BLaER1 treated with 17β-estradiol and CSF1 and Interleukin-3, amounts not matched to agents 10 nM and 100 nM (cell line): Measurements from ENCODE around the gene NOP10.

Experiments used
- H3K27ac ChIP-seq, 11 experiments: shearing (Covaris generic); formaldehyde crosslinking; 2 replicates each; pipeline ENCODE4 v1.8.1; 2022
- H3K27me3 ChIP-seq, 11 experiments: shearing (Covaris generic); formaldehyde crosslinking; 2 replicates each; pipeline ENCODE4 v1.8.1; 2022
- H3K36me3 ChIP-seq, 11 experiments: shearing (Covaris generic); formaldehyde crosslinking; 2 replicates each; pipeline ENCODE4 v1.8.1; 2022
- H3K4me1 ChIP-seq, 10 experiments: shearing (Covaris generic); formaldehyde crosslinking; 2 replicates each; pipeline ENCODE4 v1.8.1; 2022
- H3K4me2 ChIP-seq, 11 experiments: shearing (Covaris generic); formaldehyde crosslinking; 2 replicates each; pipeline ENCODE4 v1.8.1; 2022
- H3K4me3 ChIP-seq, 10 experiments: shearing (Covaris generic); formaldehyde crosslinking; 2 replicates each; pipeline ENCODE4 v1.8.1; 2022
- H3K9ac ChIP-seq, 11 experiments: shearing (Covaris generic); formaldehyde crosslinking; 2 replicates each; pipeline ENCODE4 v1.8.1; 2022
- H3K9me3 ChIP-seq, 11 experiments: shearing (Covaris generic); formaldehyde crosslinking; replicated peaks in 1 of 11; 2 replicates each; pipeline ENCODE4 v1.8.1; 2022
- H4K20me1 ChIP-seq, 11 experiments: shearing (Covaris generic); formaldehyde crosslinking; 2 replicates each; pipeline ENCODE4 v1.8.1; 2022
- Cebpa-rat ChIP-seq, 11 experiments: shearing (Covaris generic); IDR thresholded peaks; 2 replicates each; pipeline ENCODE4 v1.8.1; 2022

The NOP10 gene

DNA sequence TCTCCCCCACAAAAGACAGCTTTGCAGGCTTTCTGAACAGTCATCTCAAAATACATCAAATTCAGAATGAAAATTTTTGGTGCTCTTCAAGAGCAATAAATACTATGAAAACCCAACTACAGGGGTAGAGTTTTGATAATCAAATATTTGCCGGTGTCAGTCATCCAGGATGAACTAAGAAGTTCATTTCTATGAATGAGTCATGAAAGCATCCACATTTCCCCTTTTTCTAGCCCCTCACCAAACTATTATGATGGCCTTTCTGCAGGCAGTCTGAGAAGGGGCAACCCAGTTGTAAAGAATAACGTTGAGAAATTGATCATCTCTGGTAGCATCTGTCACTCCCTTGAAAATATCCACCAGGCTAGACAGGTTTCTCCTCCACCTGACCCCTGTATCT, 27.2 kb upstream of the NOP10 start:
- Histone ChIP-seq H4K20me1 (peaks cover 0 to 12% (median 11%) of the 10 kb centered on the region in 11 experiments; a peak in 15 of 22 replicates), H3K4me3 (no peak overlapping the region), H3K36me3 (peaks cover 0 to 10% (median 0%) of the 10 kb centered on the region in 11 experiments; a peak in 2 of 22 replicates), H3K4me1 (peaks cover 21 to 39% (median 35%) of the 10 kb centered on the region in 10 experiments), H3K9me3 (no peaks in the 10 kb centered on the region; a peak in 1 of 22 replicates), H3K9ac (no peak overlapping the region), H3K4me2 (peak overlapping the region in 6 of 11 experiments; percentile 4 to 45 (median 20); a peak in 10 of 22 replicates), H3K27me3 (no peaks in the 10 kb centered on the region), H3K27ac (no peak overlapping the region)
- no peak for TF ChIP-seq Cebpa-rat (IDR thresholded peaks at IDR 0.05)

DNA sequence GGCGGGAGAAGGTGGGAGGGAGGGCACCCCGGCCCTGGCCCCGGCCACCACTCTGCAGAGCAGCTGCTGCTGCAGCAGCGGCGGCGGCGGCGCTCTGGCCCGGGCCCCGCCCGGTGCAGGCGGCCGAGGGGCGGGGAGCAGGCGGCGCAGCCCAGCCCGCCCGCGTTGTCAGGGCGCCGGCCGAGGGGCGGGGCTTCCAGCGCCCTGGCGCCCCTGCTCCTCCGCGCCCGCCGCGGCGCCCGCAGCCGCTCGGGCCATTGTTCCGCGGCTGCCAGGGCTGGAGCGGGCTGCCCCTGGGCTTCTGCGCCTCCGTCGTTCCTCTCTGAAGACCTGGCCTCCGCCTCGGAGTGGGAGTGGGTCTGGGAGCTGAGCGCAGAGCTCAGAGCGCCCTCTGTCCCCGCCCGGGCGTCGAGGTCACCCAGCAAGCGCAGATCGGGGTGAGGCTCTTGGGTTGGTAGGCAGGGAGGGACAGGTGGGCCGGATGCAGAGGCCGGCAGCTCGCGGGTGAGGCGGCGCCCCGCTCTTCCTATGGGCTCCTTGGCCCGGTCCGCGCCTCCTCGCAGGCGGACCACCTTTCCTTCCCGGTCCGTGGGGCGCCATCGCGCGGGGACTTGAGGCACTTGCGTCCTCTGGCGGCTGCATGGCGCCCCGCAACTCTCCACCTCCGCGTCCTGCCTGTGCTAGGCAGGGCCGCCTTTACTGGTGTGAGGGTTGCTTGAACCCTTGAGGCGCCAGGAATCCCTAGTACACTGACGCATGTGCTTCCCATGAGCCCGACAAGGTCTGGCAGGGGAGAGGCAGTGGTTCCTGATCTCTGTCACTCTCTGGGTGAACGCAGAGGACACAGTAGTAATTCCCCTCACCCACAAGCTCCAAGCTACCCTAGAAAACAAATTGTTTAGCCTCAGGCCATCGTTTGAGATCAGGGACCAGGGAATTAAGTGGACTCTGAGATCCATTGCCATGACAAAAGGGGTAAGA, 24.5 kb upstream of the NOP10 start, which contains the start of gene LPCAT4:
Gene LPCAT4, minus strand, starts transcription at position 96 of the 981 bp plus-strand sequence. CDS start 96 bp downstream, outside the sequence.
- Histone ChIP-seq H3K27ac (peak within 1 kb of the TSS; percentile 80 to 97 (median 94)), H3K27me3 (no peaks in the 10 kb centered on the region), H3K36me3 (peaks cover 10 to 22% (median 17%) of the 10 kb centered on the region in 11 experiments; a peak in 21 of 22 replicates), H4K20me1 (peaks cover 0 to 28% (median 15%) of the 10 kb centered on the region in 11 experiments; a peak in 15 of 22 replicates), H3K9ac (peak within 1 kb of the TSS; percentile 84 to 98 (median 92)), H3K4me1 (peaks cover 40 to 66% (median 61%) of the 10 kb centered on the region in 10 experiments), H3K4me3 (peak within 1 kb of the TSS; percentile 71 to 93 (median 82)), H3K9me3 (no peaks in the 10 kb centered on the region; a peak in 1 of 22 replicates), H3K4me2 (peak within 1 kb of the TSS; percentile 83 to 99 (median 97))
- TF ChIP-seq Cebpa-rat (IDR thresholded peaks at IDR 0.05), result no peak

- Histone ChIP-seq H3K9me3 (no peaks in the 10 kb centered on the region), H3K9ac (peak overlapping the region; percentile 57 to 98 (median 92); a peak in 21 of 22 replicates), H3K27me3 (no peaks in the 10 kb centered on the region), H3K4me1 (peaks cover 43 to 72% (median 64%) of the 10 kb centered on the region in 10 experiments), H3K36me3 (peaks cover 15 to 32% (median 23%) of the 10 kb centered on the region in 11 experiments), H4K20me1 (peaks cover 0 to 28% (median 15%) of the 10 kb centered on the region in 11 experiments; a peak in 15 of 22 replicates), H3K4me2 (peak overlapping the region; percentile 83 to 99 (median 97)), H3K4me3 (peak overlapping the region; percentile 71 to 93 (median 82)), H3K27ac (peak overlapping the region in 9 of 11 experiments; percentile 27 to 97 (median 94); a peak in 16 of 22 replicates)
- no peak for TF ChIP-seq Cebpa-rat (IDR thresholded peaks at IDR 0.05)
Measured at GRCh38 chr15:34366271-34367065, 23.5 kb upstream of the NOP10 start.

DNA sequence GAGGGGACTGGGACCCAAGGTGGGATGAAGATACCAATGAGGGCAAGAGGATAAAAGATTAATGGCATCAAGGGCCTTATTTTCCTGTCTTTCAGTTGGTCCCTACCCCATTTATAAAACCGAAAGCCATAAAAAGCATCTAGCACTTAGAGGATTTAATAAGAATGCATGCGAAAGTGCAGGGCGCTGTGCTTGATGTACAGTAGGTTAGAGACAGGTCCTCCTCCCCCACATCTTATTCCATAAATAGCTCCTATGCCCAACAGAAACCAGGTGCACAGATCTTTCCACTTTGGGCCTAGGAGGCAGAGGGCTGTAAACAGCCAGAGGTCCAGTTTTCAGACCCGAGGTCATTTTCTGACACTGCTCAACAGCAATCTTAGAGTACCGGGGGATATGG, 22.9 kb upstream of the NOP10 start:
- peak overlapping the region in 9 of 11 experiments; percentile 27 to 97 (median 60); a peak in 15 of 22 replicates for H3K27ac ChIP-seq
- peak overlapping the region; percentile 71 to 93 (median 82) for H3K4me3 ChIP-seq
- H3K27me3 ChIP-seq, result no peaks in the 10 kb centered on the region
- TF ChIP-seq Cebpa-rat (IDR thresholded peaks at IDR 0.05), result no peak
- no peaks in the 10 kb centered on the region for H3K9me3 ChIP-seq
- H3K9ac ChIP-seq, result peak overlapping the region; percentile 57 to 98 (median 88); a peak in 21 of 22 replicates
- H3K4me1 ChIP-seq, result peaks cover 43 to 72% (median 64%) of the 10 kb centered on the region in 10 experiments
- peak overlapping the region; percentile 83 to 99 (median 97) for H3K4me2 ChIP-seq
- peaks cover 0 to 28% (median 15%) of the 10 kb centered on the region in 11 experiments; a peak in 15 of 22 replicates for H4K20me1 ChIP-seq
- H3K36me3 ChIP-seq, result peaks cover 21 to 38% (median 29%) of the 10 kb centered on the region in 11 experiments

- peak overlapping the region; percentile 71 to 93 (median 82) for H3K4me3 ChIP-seq
Measured at GRCh38 chr15:34365091-34365825, 22.3 kb upstream of the NOP10 start.

DNA sequence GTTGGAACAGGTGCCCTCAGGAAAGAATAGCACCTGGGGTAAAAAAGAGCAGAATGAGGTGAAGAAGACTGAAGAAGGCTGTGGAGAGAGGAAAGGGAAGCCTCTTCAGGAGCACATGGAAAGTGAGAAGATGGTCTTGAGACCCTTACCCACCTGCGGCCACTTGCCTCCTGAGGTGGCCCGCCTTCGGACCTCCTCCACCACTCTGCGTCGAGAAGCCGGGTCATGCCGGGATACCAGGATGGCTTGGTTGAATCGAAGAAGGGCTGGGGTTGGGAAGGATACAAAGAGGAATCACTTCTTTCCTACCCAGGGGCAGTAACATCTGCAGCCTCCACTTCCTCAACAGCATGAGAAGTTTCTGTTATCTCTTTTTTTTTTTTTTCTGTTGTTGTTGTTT, 21.1 kb upstream of the NOP10 start:
- peak overlapping the region in 6 of 11 experiments; percentile 12 to 97 (median 73); a peak in 9 of 22 replicates for H3K4me2 ChIP-seq
- no peak overlapping the region for H3K9ac ChIP-seq
- peaks cover 43 to 55% (median 51%) of the 10 kb centered on the region in 10 experiments for H3K4me1 ChIP-seq
- peaks cover 39 to 56% (median 47%) of the 10 kb centered on the region in 11 experiments for H3K36me3 ChIP-seq
- H3K27ac ChIP-seq, result no peak overlapping the region
- H3K27me3 ChIP-seq, result no peaks in the 10 kb centered on the region
- no peak for TF ChIP-seq Cebpa-rat (IDR thresholded peaks at IDR 0.05)
- no peak overlapping the region for H3K4me3 ChIP-seq
- H4K20me1 ChIP-seq, result peaks cover 0 to 42% (median 15%) of the 10 kb centered on the region in 11 experiments; a peak in 15 of 22 replicates
- no peaks in the 10 kb centered on the region for H3K9me3 ChIP-seq

More at GRCh38 chr15:34365091-34365825, 22.3 kb upstream of the NOP10 start:
- peaks cover 27 to 44% (median 35%) of the 10 kb centered on the region in 11 experiments for H3K36me3 ChIP-seq
- peak overlapping the region; percentile 83 to 99 (median 97) for H3K4me2 ChIP-seq
- H3K4me1 ChIP-seq, result peaks cover 43 to 67% (median 60%) of the 10 kb centered on the region in 10 experiments
- H3K9ac ChIP-seq, result peak overlapping the region; percentile 3 to 98 (median 88); a peak in 16 of 22 replicates
- H3K27me3 ChIP-seq, result no peaks in the 10 kb centered on the region
- peak overlapping the region in 9 of 11 experiments; percentile 20 to 95 (median 43); a peak in 12 of 22 replicates for H3K27ac ChIP-seq
- no peak for TF ChIP-seq Cebpa-rat (IDR thresholded peaks at IDR 0.05)
- peaks cover 0 to 30% (median 15%) of the 10 kb centered on the region in 11 experiments; a peak in 15 of 22 replicates for H4K20me1 ChIP-seq
- H3K9me3 ChIP-seq, result no peaks in the 10 kb centered on the region

- no peak overlapping the region for H3K4me3 ChIP-seq
- peaks cover 31 to 44% (median 40%) of the 10 kb centered on the region in 10 experiments for H3K4me1 ChIP-seq
- peaks cover 0 to 50% (median 15%) of the 10 kb centered on the region in 11 experiments; a peak in 15 of 22 replicates for H4K20me1 ChIP-seq
- H3K9ac ChIP-seq, result peak overlapping the region in 1 of 11 experiments; percentile 40; a peak in 2 of 22 replicates
- H3K4me2 ChIP-seq, result peak overlapping the region in 8 of 11 experiments; percentile 1 to 97 (median 41); a peak in 14 of 22 replicates
- no peaks in the 10 kb centered on the region for H3K9me3 ChIP-seq
- H3K36me3 ChIP-seq, result peaks cover 56 to 74% (median 65%) of the 10 kb centered on the region in 11 experiments
- H3K27me3 ChIP-seq, result no peaks in the 10 kb centered on the region
- TF ChIP-seq Cebpa-rat (IDR thresholded peaks at IDR 0.05), result no peak
- peak overlapping the region in 1 of 11 experiments; percentile 9; a peak in 1 of 22 replicates for H3K27ac ChIP-seq
Measured at GRCh38 chr15:34362047-34362773, 19.3 kb upstream of the NOP10 start.
